ENCODE results near the gene RIT2.

The RIT2 gene

DNA sequence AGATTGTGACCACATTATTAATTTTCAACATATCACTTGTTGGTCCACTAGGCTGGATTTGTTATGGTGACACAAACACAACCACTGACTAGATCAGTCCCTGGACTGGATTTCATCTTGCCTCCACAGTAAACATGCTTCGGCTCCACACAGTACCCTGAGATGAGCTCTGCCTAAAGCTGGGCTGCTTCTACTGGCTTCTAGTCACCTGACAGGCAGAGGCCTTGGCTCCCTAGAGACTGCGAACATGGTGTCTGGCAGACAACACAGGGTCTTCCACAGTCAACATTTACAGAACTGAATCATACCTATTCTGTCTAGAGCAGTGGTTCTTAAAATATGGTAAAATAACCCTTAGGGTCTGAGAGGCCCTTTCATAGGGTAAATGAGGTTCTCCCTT lies 69.2 kb downstream of the RIT2 start:
- FAIRE-seq = no peak
- DNase-seq (ENCODE audit: insufficient read length) = no peak

DNA sequence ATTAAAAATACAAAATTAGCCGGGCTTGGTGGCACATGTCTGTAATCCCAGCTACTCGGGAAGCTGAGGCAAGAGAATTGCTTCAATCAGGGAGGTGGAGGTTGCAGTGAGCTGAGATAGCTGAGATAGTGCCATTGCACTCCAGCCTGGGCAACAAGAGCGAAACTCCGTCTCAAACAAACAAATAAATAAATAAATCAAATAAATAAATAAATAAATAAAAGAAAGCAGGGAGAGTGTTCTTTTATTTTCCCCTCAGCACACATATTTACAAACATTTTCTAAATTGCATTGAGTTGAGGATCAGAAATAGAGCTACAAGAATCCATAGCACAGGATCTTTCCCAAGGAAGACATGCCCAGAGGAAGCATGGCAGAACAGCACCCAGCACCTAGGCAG lies 71.9 kb downstream of the RIT2 start:
- no peak for FAIRE-seq
- no peak for DNase-seq (ENCODE audit: insufficient read length)

More for the DNA sequence above, 69.2 kb downstream of the RIT2 start:
- TF ChIP-seq POLR2A (IDR thresholded peaks at IDR 0.05; ENCODE audit: low read depth, low read length) = no peak
- TF ChIP-seq TAF1 (IDR thresholded peaks at IDR 0.05; ENCODE audit: borderline replicate concordance, low read depth, low read length) = no peak
- no peak for TF ChIP-seq POLR2AphosphoS5 (IDR thresholded peaks at IDR 0.05; ENCODE audit: low read depth, low read length)

GRCh38 chr18:43040281-43040680 lies 75.2 kb downstream of the RIT2 start:
- no peak for DNase-seq (ENCODE audit: insufficient read length)
- TF ChIP-seq POLR2AphosphoS5 (IDR thresholded peaks at IDR 0.05; ENCODE audit: low read depth, low read length) (no peak), POLR2A (IDR thresholded peaks at IDR 0.05; ENCODE audit: low read depth, low read length) (no peak), TAF1 (IDR thresholded peaks at IDR 0.05; ENCODE audit: borderline replicate concordance, low read depth, low read length) (no peak)
- no peak for FAIRE-seq

More for the DNA sequence above, 71.9 kb downstream of the RIT2 start:
- no peak for TF ChIP-seq POLR2A (IDR thresholded peaks at IDR 0.05; ENCODE audit: low read depth, low read length)
- no peak for TF ChIP-seq POLR2AphosphoS5 (IDR thresholded peaks at IDR 0.05; ENCODE audit: low read depth, low read length)
- TF ChIP-seq TAF1 (IDR thresholded peaks at IDR 0.05; ENCODE audit: borderline replicate concordance, low read depth, low read length) = no peak

GRCh38 chr18:43034683-43035500 lies 80.6 kb downstream of the RIT2 start:
- no peak for FAIRE-seq
- TF ChIP-seq TAF1 (IDR thresholded peaks at IDR 0.05; ENCODE audit: borderline replicate concordance, low read depth, low read length) (no peak), POLR2AphosphoS5 (IDR thresholded peaks at IDR 0.05; ENCODE audit: low read depth, low read length) (no peak), POLR2A (IDR thresholded peaks at IDR 0.05; ENCODE audit: low read depth, low read length) (no peak)
- no peak for DNase-seq (ENCODE audit: insufficient read length)

DNA sequence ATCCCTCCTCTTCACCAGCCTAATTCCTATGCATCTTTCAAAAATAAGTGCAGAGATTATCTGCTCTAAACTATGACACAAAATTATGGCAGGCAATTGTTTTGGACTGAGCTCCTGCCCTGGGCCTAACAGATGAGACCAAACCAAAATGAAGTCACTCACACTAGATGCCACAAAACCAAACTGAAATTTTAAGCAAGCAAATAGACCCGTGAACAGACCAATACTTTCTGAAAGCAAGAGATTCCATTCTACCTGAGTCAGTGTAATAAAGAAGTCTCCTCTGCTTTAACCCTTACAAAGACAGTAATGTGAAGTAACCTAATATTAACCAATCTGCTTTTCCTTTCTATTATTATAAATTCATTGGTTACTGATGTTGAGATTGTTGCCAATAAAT lies 84.3 kb downstream of the RIT2 start:
- TF ChIP-seq TAF1 (IDR thresholded peaks at IDR 0.05; ENCODE audit: borderline replicate concordance, low read depth, low read length) = no peak
- TF ChIP-seq POLR2AphosphoS5 (IDR thresholded peaks at IDR 0.05; ENCODE audit: low read depth, low read length) = no peak
- no peak for TF ChIP-seq POLR2A (IDR thresholded peaks at IDR 0.05; ENCODE audit: low read depth, low read length)
- DNase-seq (ENCODE audit: insufficient read length) (no peak), FAIRE-seq (no peak)

- no peak for FAIRE-seq
Observed at GRCh38 chr18:43029414-43029813, 86.1 kb downstream of the RIT2 start.

DNA sequence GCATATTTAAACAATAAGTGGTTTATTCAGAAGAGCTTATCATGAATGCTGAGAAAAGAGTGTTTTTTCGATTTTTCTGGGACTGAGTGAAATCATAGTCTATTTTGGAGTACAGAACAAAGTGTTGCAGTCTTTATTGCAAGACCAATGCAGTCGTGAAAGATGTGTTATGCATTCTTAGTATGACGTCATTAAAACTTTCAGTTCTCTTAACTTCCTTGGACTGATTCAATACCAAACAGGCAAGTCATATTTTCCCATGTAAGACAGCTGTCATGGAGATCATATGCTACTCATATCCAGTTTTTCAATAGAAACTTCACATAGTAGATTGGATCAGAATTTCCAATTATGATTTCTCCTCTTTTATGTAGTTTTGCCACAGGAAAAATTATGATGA lies 92.6 kb downstream of the RIT2 start:
- DNase-seq (ENCODE audit: insufficient read length) (no peak), FAIRE-seq (no peak)
- TF ChIP-seq POLR2A (IDR thresholded peaks at IDR 0.05; ENCODE audit: low read depth, low read length) = no peak
- no peak for TF ChIP-seq POLR2AphosphoS5 (IDR thresholded peaks at IDR 0.05; ENCODE audit: low read depth, low read length)
- TF ChIP-seq TAF1 (IDR thresholded peaks at IDR 0.05; ENCODE audit: borderline replicate concordance, low read depth, low read length) = no peak

More at GRCh38 chr18:43029414-43029813, 86.1 kb downstream of the RIT2 start:
- no peak for TF ChIP-seq TAF1 (IDR thresholded peaks at IDR 0.05; ENCODE audit: borderline replicate concordance, low read depth, low read length)
- no peak for TF ChIP-seq POLR2AphosphoS5 (IDR thresholded peaks at IDR 0.05; ENCODE audit: low read depth, low read length)
- no peak for TF ChIP-seq POLR2A (IDR thresholded peaks at IDR 0.05; ENCODE audit: low read depth, low read length)
- DNase-seq (ENCODE audit: insufficient read length) = no peak

- FAIRE-seq = no peak
- DNase-seq (ENCODE audit: insufficient read length) = no peak
- no peak for TF ChIP-seq POLR2AphosphoS5 (IDR thresholded peaks at IDR 0.05; ENCODE audit: low read depth, low read length)
- TF ChIP-seq TAF1 (IDR thresholded peaks at IDR 0.05; ENCODE audit: borderline replicate concordance, low read depth, low read length) = no peak
- no peak for TF ChIP-seq POLR2A (IDR thresholded peaks at IDR 0.05; ENCODE audit: low read depth, low read length)
Observed at GRCh38 chr18:43017622-43018021, 97.9 kb downstream of the RIT2 start.

DNA sequence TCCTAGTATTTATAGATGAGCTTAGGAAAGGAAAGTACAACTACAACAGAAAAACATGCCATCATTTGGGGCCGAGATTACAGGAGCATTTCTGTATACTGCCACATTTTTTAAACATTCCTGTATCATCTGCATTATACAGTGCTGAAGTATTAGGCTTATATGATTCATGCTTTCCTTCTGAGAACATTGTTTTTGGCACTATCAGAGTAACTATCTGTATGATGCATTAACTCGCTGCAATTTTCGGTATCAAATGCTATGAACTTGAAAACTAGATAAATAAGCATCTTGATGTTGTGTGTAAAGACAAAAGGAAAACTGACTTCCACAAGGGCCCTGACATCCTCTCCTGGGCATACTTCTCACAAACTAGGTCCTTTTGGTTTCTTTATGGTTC lies 102.0 kb downstream of the RIT2 start:
- DNase-seq (ENCODE audit: insufficient read length) (no peak), FAIRE-seq (no peak)
- TF ChIP-seq POLR2AphosphoS5 (IDR thresholded peaks at IDR 0.05; ENCODE audit: low read depth, low read length) (no peak), POLR2A (IDR thresholded peaks at IDR 0.05; ENCODE audit: low read depth, low read length) (no peak), TAF1 (IDR thresholded peaks at IDR 0.05; ENCODE audit: borderline replicate concordance, low read depth, low read length) (no peak)

GRCh38 chr18:43012951-43013350 lies 102.5 kb downstream of the RIT2 start:
- FAIRE-seq = no peak
- TF ChIP-seq POLR2AphosphoS5 (IDR thresholded peaks at IDR 0.05; ENCODE audit: low read depth, low read length) = no peak
- TF ChIP-seq POLR2A (IDR thresholded peaks at IDR 0.05; ENCODE audit: low read depth, low read length) = no peak
- TF ChIP-seq TAF1 (IDR thresholded peaks at IDR 0.05; ENCODE audit: borderline replicate concordance, low read depth, low read length) = no peak

GRCh38 chr18:43010611-43011010 lies 104.9 kb downstream of the RIT2 start:
- TF ChIP-seq POLR2AphosphoS5 (IDR thresholded peaks at IDR 0.05; ENCODE audit: low read depth, low read length) (no peak), POLR2A (IDR thresholded peaks at IDR 0.05; ENCODE audit: low read depth, low read length) (no peak), TAF1 (IDR thresholded peaks at IDR 0.05; ENCODE audit: borderline replicate concordance, low read depth, low read length) (no peak)
- FAIRE-seq = no peak
- no peak for DNase-seq (ENCODE audit: insufficient read length)

More at GRCh38 chr18:43012951-43013350, 102.5 kb downstream of the RIT2 start:
- no peak for DNase-seq (ENCODE audit: insufficient read length)

GRCh38 chr18:43009674-43010073 lies 105.8 kb downstream of the RIT2 start:
- FAIRE-seq (no peak), DNase-seq (ENCODE audit: insufficient read length) (no peak)
- TF ChIP-seq TAF1 (IDR thresholded peaks at IDR 0.05; ENCODE audit: borderline replicate concordance, low read depth, low read length) = no peak
- no peak for TF ChIP-seq POLR2A (IDR thresholded peaks at IDR 0.05; ENCODE audit: low read depth, low read length)
